ENCODE measurements around the gene SERPINA7. TPM values are rescaled to one million over a fixed set of nuclear protein-coding genes. Genes with fewer than 3 reads are reported as not detected.
A peak's percentile ranks its signal among the peaks of the same experiment; 100 is the strongest.
"Not testable (repeated sequence)": the region's sequence is repeated elsewhere in the genome, so short reads cannot be mapped to it uniquely, and the experiment has no call there.

Gene SERPINA7
- total RNA-seq, 1 experiment from 2014 or later: not detected

DNA sequence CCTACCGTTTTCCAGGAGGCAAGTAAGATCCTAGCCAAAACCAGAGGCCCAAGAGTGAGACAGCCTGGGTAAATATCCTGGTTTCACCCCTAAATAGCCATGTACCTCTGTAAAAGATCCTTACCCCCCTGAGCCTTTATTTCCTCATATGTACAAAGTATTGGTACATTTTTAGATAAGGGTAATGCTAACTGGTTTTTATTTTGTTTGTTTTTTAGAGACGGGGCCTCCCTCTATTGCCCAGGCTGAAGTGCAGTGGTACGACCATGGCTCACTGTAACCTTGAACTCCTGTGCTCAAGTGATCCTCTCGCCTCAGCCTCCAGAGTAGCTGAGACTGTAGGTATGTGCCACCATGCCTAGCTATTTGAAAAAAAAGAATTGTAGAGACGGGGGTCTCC lies 29.4 kb downstream of the SERPINA7 start:
- intact Hi-C loops (cut with micrococcal nuclease): no loop called here
- CTCF ChIA-PET: no interaction called here
- Mint-ChIP-seq H3K9me3 (ENCODE audit: unreplicated experiment) (no peaks in the 10 kb centered on the region), H3K36me3 (ENCODE audit: insufficient read depth, unreplicated experiment) (no peaks in the 10 kb centered on the region), H3K4me1 (ENCODE audit: insufficient read depth, unreplicated experiment) (no peaks in the 10 kb centered on the region), H3K4me3 (ENCODE audit: unreplicated experiment) (no peak overlapping the region), H3K27ac (ENCODE audit: low read depth, unreplicated experiment) (no peak overlapping the region), H3K27me3 (ENCODE audit: insufficient read depth, unreplicated experiment) (peaks cover 73% of the 10 kb centered on the region)
- POLR2A ChIA-PET: interaction anchor here (0.7 kb wide), 1 partner anchor 13 kb away, joined by 3 read pairs; no protein-coding TSS in a partner anchor
- TF ChIP-seq, protein P1, sequence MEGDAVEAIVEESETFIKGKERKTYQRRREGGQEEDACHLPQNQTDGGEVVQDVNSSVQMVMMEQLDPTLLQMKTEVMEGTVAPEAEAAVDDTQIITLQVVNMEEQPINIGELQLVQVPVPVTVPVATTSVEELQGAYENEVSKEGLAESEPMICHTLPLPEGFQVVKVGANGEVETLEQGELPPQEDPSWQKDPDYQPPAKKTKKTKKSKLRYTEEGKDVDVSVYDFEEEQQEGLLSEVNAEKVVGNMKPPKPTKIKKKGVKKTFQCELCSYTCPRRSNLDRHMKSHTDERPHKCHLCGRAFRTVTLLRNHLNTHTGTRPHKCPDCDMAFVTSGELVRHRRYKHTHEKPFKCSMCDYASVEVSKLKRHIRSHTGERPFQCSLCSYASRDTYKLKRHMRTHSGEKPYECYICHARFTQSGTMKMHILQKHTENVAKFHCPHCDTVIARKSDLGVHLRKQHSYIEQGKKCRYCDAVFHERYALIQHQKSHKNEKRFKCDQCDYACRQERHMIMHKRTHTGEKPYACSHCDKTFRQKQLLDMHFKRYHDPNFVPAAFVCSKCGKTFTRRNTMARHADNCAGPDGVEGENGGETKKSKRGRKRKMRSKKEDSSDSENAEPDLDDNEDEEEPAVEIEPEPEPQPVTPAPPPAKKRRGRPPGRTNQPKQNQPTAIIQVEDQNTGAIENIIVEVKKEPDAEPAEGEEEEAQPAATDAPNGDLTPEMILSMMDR (IDR thresholded peaks at IDR 0.05; ENCODE audit: unreplicated experiment): no peak
- no peak for DNase-seq (ENCODE audit: unreplicated experiment)
- no TSS peak for BruUV-seq (replicated peaks)

DNA sequence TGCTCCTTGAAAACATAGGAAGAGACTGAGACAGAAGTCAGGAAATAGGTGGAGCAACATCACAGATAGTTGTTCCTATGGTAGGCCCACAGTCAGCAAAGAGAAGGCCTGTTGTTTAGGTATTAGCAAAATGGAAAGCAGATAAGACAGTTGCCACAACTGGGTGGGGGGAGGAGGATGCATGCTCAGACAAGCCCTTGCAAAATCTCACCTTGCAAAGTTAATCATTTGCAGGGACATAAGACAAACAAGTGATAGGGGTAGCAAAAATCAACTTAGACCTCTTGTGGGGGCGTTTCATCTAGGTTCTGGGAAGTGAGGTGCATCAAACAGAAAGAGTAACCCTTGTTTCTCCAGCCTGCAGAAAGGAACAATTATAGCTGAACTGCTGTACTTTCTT lies 30.7 kb downstream of the SERPINA7 start:
- no peaks in the 10 kb centered on the region for H3K36me3 Mint-ChIP-seq (ENCODE audit: insufficient read depth, unreplicated experiment)
- no peak overlapping the region for H3K27ac Mint-ChIP-seq (ENCODE audit: low read depth, unreplicated experiment)
- intact Hi-C loops (cut with micrococcal nuclease): no loop called here
- H3K9me3 Mint-ChIP-seq (ENCODE audit: unreplicated experiment): no peaks in the 10 kb centered on the region
- no peak for DNase-seq (ENCODE audit: unreplicated experiment)
- POLR2A ChIA-PET: no interaction called here
- H3K4me1 Mint-ChIP-seq (ENCODE audit: insufficient read depth, unreplicated experiment): no peaks in the 10 kb centered on the region
- peaks cover 84% of the 10 kb centered on the region for H3K27me3 Mint-ChIP-seq (ENCODE audit: insufficient read depth, unreplicated experiment)
- H3K4me3 Mint-ChIP-seq (ENCODE audit: unreplicated experiment): no peak overlapping the region
- no TSS peak for BruUV-seq (replicated peaks)
- TF ChIP-seq, protein P1 (IDR thresholded peaks at IDR 0.05; ENCODE audit: unreplicated experiment): no peak
- CTCF ChIA-PET: no interaction called here

DNA sequence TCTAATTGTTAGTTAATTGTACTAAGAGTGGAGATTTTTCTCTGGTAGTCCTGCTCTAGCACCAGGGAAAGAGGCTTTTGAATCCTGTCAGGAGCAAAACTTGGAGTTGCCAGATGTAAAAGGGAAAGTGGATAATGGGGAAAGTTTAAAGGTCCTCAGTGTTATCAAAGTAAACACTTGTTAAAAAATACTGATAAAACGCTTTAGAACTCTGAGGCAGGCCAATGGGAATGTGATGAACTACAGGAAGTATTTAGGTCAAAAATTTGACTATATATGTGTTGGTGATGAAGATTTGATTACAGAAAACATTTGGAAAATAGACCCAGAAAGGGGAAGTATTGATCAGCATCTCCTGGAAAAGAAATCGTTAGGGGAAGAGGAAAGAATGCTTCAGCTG lies 32.8 kb downstream of the SERPINA7 start:
- Mint-ChIP-seq H3K9me3 (ENCODE audit: unreplicated experiment) (no peaks in the 10 kb centered on the region), H3K4me3 (ENCODE audit: unreplicated experiment) (no peak overlapping the region)
- TF ChIP-seq, protein P1 (IDR thresholded peaks at IDR 0.05; ENCODE audit: unreplicated experiment): no peak

DNA sequence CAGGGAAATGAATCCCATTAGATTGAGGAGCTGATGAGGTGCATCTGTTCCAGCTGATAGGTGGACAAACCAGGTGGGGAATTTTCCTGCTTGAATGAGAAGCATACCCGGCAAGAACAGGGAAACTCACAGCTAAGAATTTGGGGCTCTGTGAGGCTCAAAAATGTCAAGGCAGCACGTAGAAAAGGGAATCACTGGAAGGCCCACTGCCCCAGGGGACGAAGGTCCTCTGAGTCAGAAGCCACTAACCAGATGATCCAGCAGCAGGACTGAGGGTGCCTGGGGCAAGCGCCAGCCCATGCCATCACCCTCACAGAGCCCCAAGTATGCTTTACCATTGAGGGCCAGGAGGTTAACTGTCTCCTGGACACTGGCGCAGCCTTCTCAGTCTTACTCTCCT lies 37.9 kb downstream of the SERPINA7 start:
- intact Hi-C loops (cut with micrococcal nuclease); BruUV-seq (replicated peaks); H3K36me3 Mint-ChIP-seq (ENCODE audit: insufficient read depth, unreplicated experiment); H3K27ac Mint-ChIP-seq (ENCODE audit: low read depth, unreplicated experiment); H3K4me3 Mint-ChIP-seq (ENCODE audit: unreplicated experiment); DNase-seq (ENCODE audit: unreplicated experiment); H3K9me3 Mint-ChIP-seq (ENCODE audit: unreplicated experiment); CTCF ChIA-PET; H3K4me1 Mint-ChIP-seq (ENCODE audit: insufficient read depth, unreplicated experiment): not testable (repeated sequence)
- POLR2A ChIA-PET: interaction anchor here (0.7 kb wide), 1 partner anchor 17 kb away, joined by 3 read pairs; no protein-coding TSS in a partner anchor
- H3K27me3 Mint-ChIP-seq (ENCODE audit: insufficient read depth, unreplicated experiment): peaks cover 67% of the 10 kb centered on the region

More for the DNA sequence above, 32.8 kb downstream of the SERPINA7 start:
- H3K27ac Mint-ChIP-seq (ENCODE audit: low read depth, unreplicated experiment): no peak overlapping the region
- CTCF ChIA-PET: interaction anchor here (0.5 kb wide), 1 partner anchor 48 kb away, joined by 3 read pairs; no protein-coding TSS in a partner anchor
- peaks cover 81% of the 10 kb centered on the region for H3K27me3 Mint-ChIP-seq (ENCODE audit: insufficient read depth, unreplicated experiment)
- POLR2A ChIA-PET: no interaction called here
- no peak for DNase-seq (ENCODE audit: unreplicated experiment)
- no TSS peak for BruUV-seq (replicated peaks)
- H3K36me3 Mint-ChIP-seq (ENCODE audit: insufficient read depth, unreplicated experiment): no peaks in the 10 kb centered on the region
- intact Hi-C loops (cut with micrococcal nuclease): no loop called here
- no peaks in the 10 kb centered on the region for H3K4me1 Mint-ChIP-seq (ENCODE audit: insufficient read depth, unreplicated experiment)

DNA sequence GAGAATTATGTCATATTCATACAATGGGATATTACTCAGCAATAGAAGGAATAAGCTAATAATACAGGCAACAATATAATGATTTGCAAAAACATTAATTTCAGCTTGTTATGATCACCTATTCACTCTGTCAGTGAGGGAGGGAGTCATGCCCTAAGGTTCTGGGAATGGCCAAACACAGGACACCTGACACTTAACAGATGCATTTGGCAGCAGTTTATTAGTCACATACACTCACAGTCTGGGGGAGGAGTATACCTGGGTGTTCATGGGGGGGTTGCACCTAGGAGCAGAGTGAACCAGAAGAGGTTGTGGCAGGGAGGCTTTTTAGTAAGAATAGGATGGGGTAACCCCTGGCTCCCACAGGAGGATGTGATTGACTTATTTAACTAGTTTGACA lies 38.3 kb downstream of the SERPINA7 start:
- Mint-ChIP-seq H3K27ac (ENCODE audit: low read depth, unreplicated experiment) (no peak overlapping the region), H3K9me3 (ENCODE audit: unreplicated experiment) (no peaks in the 10 kb centered on the region), H3K27me3 (ENCODE audit: insufficient read depth, unreplicated experiment) (peaks cover 67% of the 10 kb centered on the region), H3K36me3 (ENCODE audit: insufficient read depth, unreplicated experiment) (no peaks in the 10 kb centered on the region), H3K4me1 (ENCODE audit: insufficient read depth, unreplicated experiment) (no peaks in the 10 kb centered on the region), H3K4me3 (ENCODE audit: unreplicated experiment) (no peak overlapping the region)
- POLR2A ChIA-PET: interaction anchor here (0.7 kb wide), 1 partner anchor 17 kb away, joined by 3 read pairs; no protein-coding TSS in a partner anchor
- peak; percentile 0 for DNase-seq (ENCODE audit: unreplicated experiment)
- TF ChIP-seq, protein P1 (IDR thresholded peaks at IDR 0.05; ENCODE audit: unreplicated experiment): no peak
- CTCF ChIA-PET: interaction anchor here (0.5 kb wide), 1 partner anchor 418 kb away, joined by 3 read pairs; no protein-coding TSS in a partner anchor
- no TSS peak for BruUV-seq (replicated peaks)
- intact Hi-C loops (cut with micrococcal nuclease): no loop called here

Measured in MCF 10A (cell line).